H9 (cell line): ENCODE measurements around the gene HNF4A. TPM values are rescaled to one million over a fixed set of nuclear protein-coding genes. Genes with fewer than 3 reads are reported as not detected.

Source experiments
- DNase-seq: peaks from one replicate; pipeline ENCODE4 v3.0.0-alpha.2; 2017
- H2AFZ ChIP-seq: one replicate; pipeline ENCODE4 v1.6.1; 2013; ENCODE audit warnings: mild to moderate bottlenecking, low read length, control low read depth, moderate library complexity
- H2AK5ac ChIP-seq: 2 replicates; pipeline ENCODE4 v1.6.1; 2013; ENCODE audit warnings: low read length, control low read depth, mixed read lengths; ENCODE audit not compliant: insufficient read length
- H2BK120ac ChIP-seq: one replicate; pipeline ENCODE4 v1.6.1; 2013; ENCODE audit warnings: low read depth, mild to moderate bottlenecking, low read length, control low read depth, inconsistent platforms; ENCODE audit not compliant: poor library complexity, severe bottlenecking
- H2BK12ac ChIP-seq: 2 replicates; pipeline ENCODE4 v1.6.1; 2013; ENCODE audit warnings: low read length, control low read depth, mixed read lengths, low read depth; ENCODE audit not compliant: insufficient read length
- H2BK15ac ChIP-seq: 2 replicates; pipeline ENCODE4 v1.6.1; 2013; ENCODE audit warnings: low read depth, low read length, control low read depth
- H2BK20ac ChIP-seq: one replicate; pipeline ENCODE4 v1.6.1; 2013; ENCODE audit warnings: low read depth, mild to moderate bottlenecking, low read length, control low read depth, inconsistent platforms; ENCODE audit not compliant: poor library complexity, severe bottlenecking
- H2BK5ac ChIP-seq: 2 replicates; pipeline ENCODE4 v1.6.1; 2013; ENCODE audit warnings: low read length, control low read depth, mixed read lengths; ENCODE audit not compliant: insufficient read length
- H3K14ac ChIP-seq: 2 replicates; pipeline ENCODE4 v1.6.1; 2013; ENCODE audit warnings: low read length, control low read depth; ENCODE audit not compliant: insufficient read depth
- H3K18ac ChIP-seq: 2 replicates; pipeline ENCODE4 v1.6.1; 2013; ENCODE audit warnings: low read depth, mild to moderate bottlenecking, mixed read lengths, low read length, control low read depth; ENCODE audit not compliant: insufficient read length
- H3K23ac ChIP-seq: 2 replicates; pipeline ENCODE4 v1.6.1; 2013; ENCODE audit warnings: low read length, control low read depth, mixed read lengths, low read depth; ENCODE audit not compliant: insufficient read length
- H3K23me2 ChIP-seq: 2 replicates; pipeline ENCODE4 v1.6.1; 2013; ENCODE audit warnings: low read depth, mild to moderate bottlenecking, mixed read lengths, low read length, control low read depth; ENCODE audit not compliant: insufficient read length, poor library complexity, severe bottlenecking
- H3K27ac ChIP-seq: 2 replicates; pipeline ENCODE4 v1.5.1; 2013; ENCODE audit warnings: low read length, control low read depth, mixed read lengths, low read depth; ENCODE audit not compliant: insufficient read length
- H3K27me3 ChIP-seq: 2 replicates; pipeline ENCODE4 v1.6.1; 2013; ENCODE audit warnings: low read length, control low read depth, inconsistent platforms; ENCODE audit not compliant: insufficient read depth
- H3K4ac ChIP-seq: 2 replicates; pipeline ENCODE4 v1.6.1; 2013; ENCODE audit warnings: low read depth, mild to moderate bottlenecking, control low read depth, inconsistent platforms, low read length, moderate library complexity
- H3K4me1 ChIP-seq: 2 replicates; pipeline ENCODE4 v1.6.1; 2013; ENCODE audit warnings: low read length, control low read depth, inconsistent platforms; ENCODE audit not compliant: insufficient read depth
- H3K4me2 ChIP-seq: 2 replicates; pipeline ENCODE4 v1.6.1; 2013; ENCODE audit warnings: low read length, control low read depth, mixed read lengths; ENCODE audit not compliant: insufficient read length, insufficient read depth
- H3K56ac ChIP-seq: 2 replicates; pipeline ENCODE4 v1.6.1; 2013; ENCODE audit warnings: low read depth, mild to moderate bottlenecking, mixed read lengths, low read length, control low read depth; ENCODE audit not compliant: insufficient read length
- H3K79me1 ChIP-seq: 2 replicates; pipeline ENCODE4 v1.6.1; 2013; ENCODE audit warnings: low read depth, mild to moderate bottlenecking, moderate library complexity, low read length, control low read depth, inconsistent platforms; ENCODE audit not compliant: insufficient read depth, poor library complexity, severe bottlenecking
- H3K79me2 ChIP-seq: 2 replicates; pipeline ENCODE4 v1.6.1; 2013; ENCODE audit warnings: low read length, control low read depth, inconsistent platforms; ENCODE audit not compliant: insufficient read depth
- H3K9ac ChIP-seq: 2 replicates; pipeline ENCODE4 v1.6.1; 2013; ENCODE audit warnings: low read length, control low read depth, mixed read lengths; ENCODE audit not compliant: insufficient read length; ENCODE audit errors: extremely low read depth
- H3K9me3 ChIP-seq: one replicate; pipeline ENCODE4 v1.6.1; 2013; ENCODE audit warnings: low read depth, low read length, inconsistent platforms; ENCODE audit not compliant: control insufficient read depth
- H3T11ph ChIP-seq: one replicate; pipeline ENCODE4 v1.6.1; 2013; ENCODE audit warnings: mild to moderate bottlenecking, low read length, control low read depth, inconsistent platforms
- H4K20me1 ChIP-seq: one replicate; pipeline ENCODE4 v1.6.1; 2013; ENCODE audit not compliant: control insufficient read depth, insufficient read length, insufficient read depth
- H4K5ac ChIP-seq: 2 replicates; pipeline ENCODE4 v1.6.1; 2013; ENCODE audit warnings: low read depth, mild to moderate bottlenecking, mixed read lengths, low read length, control low read depth; ENCODE audit not compliant: insufficient read length
- H4K8ac ChIP-seq: replicated peaks from 2 replicates; pipeline ENCODE4 v1.6.1; 2013; ENCODE audit warnings: low read length, control low read depth, mixed read lengths, low read depth; ENCODE audit not compliant: insufficient read length
- H4K91ac ChIP-seq: 2 replicates; pipeline ENCODE4 v1.6.1; 2013; ENCODE audit warnings: low read depth, mild to moderate bottlenecking, moderate library complexity, mixed read lengths, low read length, control low read depth; ENCODE audit not compliant: insufficient read length
- H3K27ac Mint-ChIP-seq, 3 experiments: 2 replicates in 2 of 3; 3 replicates in 1 of 3; pipeline ENCODE4 v1.8.0; 2020 to 2021; ENCODE audit warnings: mixed read lengths in 3 of 3, mild to moderate bottlenecking in 1 of 3, moderate library complexity in 1 of 3
- H3K27me3 Mint-ChIP-seq: 2 replicates; pipeline ENCODE4 v1.8.0; 2021; ENCODE audit warnings: low read depth, mild to moderate bottlenecking, moderate library complexity, mixed read lengths
- H3K36me3 Mint-ChIP-seq, 3 experiments: 2 replicates in 2 of 3; 3 replicates in 1 of 3; pipeline ENCODE4 v1.8.0; 2020 to 2021; ENCODE audit warnings: low read depth in 3 of 3, mixed read lengths in 3 of 3; ENCODE audit not compliant: insufficient read depth in 1 of 3
- H3K4me1 Mint-ChIP-seq, 2 experiments: 2 replicates each; pipeline ENCODE4 v1.8.0; 2020; ENCODE audit warnings: mixed read lengths in 2 of 2
- H3K4me3 Mint-ChIP-seq, 2 experiments: 2 replicates in 1 of 2; 3 replicates in 1 of 2; pipeline ENCODE4 v1.8.0; 2020 to 2021; ENCODE audit warnings: mild to moderate bottlenecking in 2 of 2, mixed read lengths in 2 of 2, moderate library complexity in 1 of 2
- H3K9me3 Mint-ChIP-seq, 2 experiments: 2 replicates in 1 of 2; 3 replicates in 1 of 2; pipeline ENCODE4 v1.8.0; 2020; ENCODE audit warnings: mild to moderate bottlenecking in 2 of 2, mixed read lengths in 2 of 2, moderate library complexity in 1 of 2
- WGBS: extraction: QIAGEN DNeasy Blood & Tissue Kit; methylation state at CpG from one replicate; pipeline ENCODE4 v1.1.7; 2013; ENCODE audit warnings: missing lambda C conversion rate, low lambda C conversion rate, mixed read lengths; ENCODE audit not compliant: insufficient read length; ENCODE audit errors: extremely low coverage; 5-methylcytosine and 5-hydroxymethylcytosine counted together
- total RNA-seq: library from RNA; stranded (reverse); gene quantifications from 2 replicates; pipeline ENCODE4 v1.2.1, GENCODE V29; 2021
- TF ChIP-seq, protein P1 (sequence below): fragments of 200-600 bp; sonication (generic); conservative IDR thresholded peaks from 3 replicates; pipeline ENCODE4 v1.8.0; 2021; ENCODE audit warnings: antibody characterized with exemption, mild to moderate bottlenecking

The HNF4A gene
- total RNA-seq, 1 experiment from 2014 or later = not detected

DNA sequence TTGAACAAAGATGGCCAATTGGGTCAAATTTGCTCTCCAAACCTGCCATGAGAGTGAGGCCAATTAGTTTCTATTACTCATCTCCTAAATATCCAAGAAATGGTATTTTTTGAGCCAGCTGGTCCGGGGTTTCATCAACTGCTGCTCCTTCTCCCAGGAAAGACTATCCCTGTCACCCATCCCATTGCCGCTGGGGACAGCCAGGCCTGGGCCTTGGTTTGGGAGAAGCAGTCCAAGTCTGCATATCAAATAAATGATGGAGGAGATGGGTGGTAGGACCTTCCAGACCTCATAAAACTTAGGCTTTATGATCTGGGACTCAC is 73.5 kb downstream of the HNF4A start:
- no peak overlapping the region for H4K91ac ChIP-seq
- TF ChIP-seq, protein P1, sequence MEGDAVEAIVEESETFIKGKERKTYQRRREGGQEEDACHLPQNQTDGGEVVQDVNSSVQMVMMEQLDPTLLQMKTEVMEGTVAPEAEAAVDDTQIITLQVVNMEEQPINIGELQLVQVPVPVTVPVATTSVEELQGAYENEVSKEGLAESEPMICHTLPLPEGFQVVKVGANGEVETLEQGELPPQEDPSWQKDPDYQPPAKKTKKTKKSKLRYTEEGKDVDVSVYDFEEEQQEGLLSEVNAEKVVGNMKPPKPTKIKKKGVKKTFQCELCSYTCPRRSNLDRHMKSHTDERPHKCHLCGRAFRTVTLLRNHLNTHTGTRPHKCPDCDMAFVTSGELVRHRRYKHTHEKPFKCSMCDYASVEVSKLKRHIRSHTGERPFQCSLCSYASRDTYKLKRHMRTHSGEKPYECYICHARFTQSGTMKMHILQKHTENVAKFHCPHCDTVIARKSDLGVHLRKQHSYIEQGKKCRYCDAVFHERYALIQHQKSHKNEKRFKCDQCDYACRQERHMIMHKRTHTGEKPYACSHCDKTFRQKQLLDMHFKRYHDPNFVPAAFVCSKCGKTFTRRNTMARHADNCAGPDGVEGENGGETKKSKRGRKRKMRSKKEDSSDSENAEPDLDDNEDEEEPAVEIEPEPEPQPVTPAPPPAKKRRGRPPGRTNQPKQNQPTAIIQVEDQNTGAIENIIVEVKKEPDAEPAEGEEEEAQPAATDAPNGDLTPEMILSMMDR = no peak
- no peak overlapping the region for H2AFZ ChIP-seq
- no peak overlapping the region for H3K9ac ChIP-seq
- DNase-seq = no peak
- H3T11ph ChIP-seq = no peak overlapping the region
- no peak overlapping the region for H3K14ac ChIP-seq
- Mint-ChIP-seq H3K27ac (no peak overlapping the region), H3K36me3 (no peaks in the 10 kb centered on the region), H3K4me3 (no peak overlapping the region), H3K4me1 (no peaks in the 10 kb centered on the region), H3K27me3 (peaks cover 13% of the 10 kb centered on the region), H3K9me3 (no peaks in the 10 kb centered on the region)
- no peak overlapping the region for H3K4me2 ChIP-seq
- H4K5ac ChIP-seq = no peak overlapping the region
- H3K79me1 ChIP-seq = no peaks in the 10 kb centered on the region
- no peak overlapping the region for H2BK20ac ChIP-seq
- no peak overlapping the region for H3K4ac ChIP-seq
- H3K79me2 ChIP-seq = no peaks in the 10 kb centered on the region
- no peak overlapping the region for H2BK12ac ChIP-seq
- no peak overlapping the region for H2AK5ac ChIP-seq
- no peaks in the 10 kb centered on the region for H3K9me3 ChIP-seq
- no peak overlapping the region for H2BK5ac ChIP-seq
- no peaks in the 10 kb centered on the region for H4K20me1 ChIP-seq
- H4K8ac ChIP-seq = no peak overlapping the region
- H3K4me1 ChIP-seq = no peaks in the 10 kb centered on the region
- no peak overlapping the region for H2BK120ac ChIP-seq
- H2BK15ac ChIP-seq = no peak overlapping the region
- no peak overlapping the region for H3K18ac ChIP-seq
- H3K23ac ChIP-seq = no peak overlapping the region
- no peaks in the 10 kb centered on the region; the same call in 1 of the 2 replicates for H3K27me3 ChIP-seq
- H3K56ac ChIP-seq = no peak overlapping the region
- no peaks in the 10 kb centered on the region for H3K23me2 ChIP-seq
- no CpG with 5 or more reads among the region's 2 CpGs for WGBS
- H3K27ac ChIP-seq = no peak overlapping the region
